HG03196 (cell line): ENCODE data around the gene ZNF157.

Source experiments
- ATAC-seq: cut with Tn5 transposase; IDR thresholded peaks from one replicate; pipeline ENCODE4 v1.9.1; 2021; ENCODE audit not compliant: unreplicated experiment

ZNF157 gene

DNA sequence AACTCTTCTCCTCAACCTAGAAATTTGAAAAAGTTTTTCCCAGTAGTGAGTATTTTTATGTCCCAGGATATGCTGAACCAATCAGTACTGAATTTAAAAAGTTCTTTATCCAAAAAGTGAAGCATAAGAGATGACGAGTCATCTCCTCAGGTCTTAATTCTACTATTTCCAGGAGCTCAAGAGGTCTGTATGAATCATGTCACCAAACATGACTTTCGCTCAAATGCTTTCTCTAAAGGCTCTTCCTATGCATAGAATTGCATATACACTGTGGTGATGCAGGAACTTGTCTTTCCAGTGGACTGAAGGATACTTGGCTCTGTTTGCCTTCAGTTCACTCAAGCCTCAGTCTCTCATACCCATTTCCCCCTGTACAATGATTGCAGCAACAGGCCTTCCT, 76.6 kb downstream of the ZNF157 start:
- no peak for ATAC-seq

DNA sequence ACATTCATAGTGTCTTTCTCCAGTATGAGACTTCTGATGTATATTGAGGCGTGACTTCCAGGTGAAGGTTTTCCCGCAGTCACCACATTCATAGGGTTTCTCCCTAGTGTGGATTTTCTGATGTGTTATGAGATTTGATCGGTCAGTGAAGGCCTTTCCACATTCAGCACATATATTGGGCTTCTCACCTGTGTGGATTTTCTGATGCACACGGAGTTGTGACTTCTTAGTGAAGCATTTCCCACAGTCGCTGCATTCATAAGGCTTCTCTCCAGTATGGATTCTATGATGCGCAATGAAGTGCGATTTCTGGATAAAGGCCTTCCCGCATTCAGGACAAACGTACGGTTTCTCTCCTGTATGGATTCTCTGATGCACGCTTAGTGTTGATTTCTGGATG, 77.2 kb downstream of the ZNF157 start:
- ATAC-seq, result no peak

DNA sequence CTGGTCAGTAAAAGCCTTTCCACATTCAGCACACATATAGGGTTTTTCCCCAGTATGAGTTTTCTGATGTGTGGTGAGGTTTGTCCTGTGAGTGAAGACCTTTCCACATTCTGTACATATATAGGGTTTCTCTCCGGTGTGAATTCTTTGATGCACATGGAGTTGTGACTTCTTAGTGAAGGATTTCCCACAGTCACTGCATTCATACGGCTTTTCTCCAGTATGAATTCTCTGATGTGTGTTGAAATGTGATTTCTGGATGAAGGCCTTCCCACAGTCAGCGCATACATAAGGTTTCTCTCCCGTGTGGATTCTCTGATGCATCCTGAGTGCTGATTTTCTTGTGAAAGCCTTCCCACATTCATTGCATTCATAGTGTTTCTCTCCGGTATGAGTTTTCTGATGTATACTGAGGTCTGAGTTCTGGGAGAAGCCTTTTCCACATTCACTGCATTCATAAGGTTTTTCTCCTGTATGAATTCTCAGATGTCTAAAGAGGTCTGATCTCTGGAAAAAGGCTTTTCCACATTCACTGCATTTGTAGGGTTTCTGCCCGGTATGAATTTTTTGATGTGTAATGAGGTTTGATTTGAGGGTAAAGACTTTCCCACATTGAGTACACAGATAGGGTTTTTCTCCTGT, 77.9 kb downstream of the ZNF157 start:
- no peak for ATAC-seq

DNA sequence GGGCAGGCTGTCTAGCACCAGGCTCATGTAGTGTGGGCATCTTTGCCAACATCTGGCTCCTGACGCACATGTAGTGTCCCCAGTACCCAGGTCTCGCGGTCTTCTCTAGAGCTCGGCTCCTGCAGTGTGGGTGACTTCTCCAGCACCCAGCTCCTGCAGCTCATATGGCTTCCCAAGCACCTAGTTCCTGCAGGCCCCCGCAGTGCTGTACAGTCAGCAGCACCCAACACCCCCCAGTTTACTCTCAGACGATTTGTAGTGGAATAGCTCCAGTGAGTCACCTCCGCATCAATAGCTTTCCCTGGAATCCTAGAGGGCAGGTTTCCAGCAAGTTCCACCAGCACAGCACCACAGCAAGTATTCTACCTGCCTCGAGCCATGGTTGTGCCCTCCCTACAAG, 81.7 kb downstream of the ZNF157 start:
- no peak for ATAC-seq

DNA sequence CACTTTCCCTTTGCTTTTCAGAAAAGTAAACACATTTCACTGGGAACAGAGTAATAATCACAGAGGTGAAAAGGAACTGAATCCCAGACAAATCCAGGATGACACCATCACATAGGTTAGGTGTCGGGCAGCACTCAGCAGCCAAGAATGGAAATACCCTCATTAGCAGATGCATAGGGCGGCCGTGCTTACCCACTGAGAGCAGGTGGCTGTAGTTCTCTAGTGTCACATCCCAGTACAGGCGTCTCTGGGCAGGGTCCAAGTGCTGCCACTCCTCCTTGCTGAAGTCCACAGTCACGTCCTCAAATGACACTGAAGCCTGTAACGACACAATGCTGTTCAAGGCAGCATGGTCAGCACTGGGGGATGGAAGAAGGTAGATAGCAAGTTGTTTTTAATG, 85.7 kb downstream of the ZNF157 start:
- no peak for ATAC-seq

DNA sequence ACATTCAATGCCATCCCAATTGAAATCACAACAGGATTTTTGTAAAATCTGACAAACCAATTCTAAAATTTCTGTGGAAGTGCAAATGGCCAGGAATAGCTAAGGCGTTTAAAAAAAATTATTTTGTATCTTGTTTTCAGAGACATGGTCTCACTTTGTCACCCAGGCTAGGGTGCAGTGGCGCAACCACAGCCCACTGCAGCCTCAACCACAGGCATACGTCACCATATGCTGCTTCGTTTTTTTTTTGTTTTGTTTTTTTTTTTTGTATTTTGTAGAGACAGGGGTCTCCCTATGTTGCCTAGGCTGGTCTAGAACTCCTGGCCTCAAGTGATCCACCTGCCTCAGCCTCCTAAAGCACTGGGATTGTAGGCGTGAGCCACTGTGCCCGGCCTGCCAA, 88.2 kb downstream of the ZNF157 start:
- ATAC-seq, result no peak

DNA sequence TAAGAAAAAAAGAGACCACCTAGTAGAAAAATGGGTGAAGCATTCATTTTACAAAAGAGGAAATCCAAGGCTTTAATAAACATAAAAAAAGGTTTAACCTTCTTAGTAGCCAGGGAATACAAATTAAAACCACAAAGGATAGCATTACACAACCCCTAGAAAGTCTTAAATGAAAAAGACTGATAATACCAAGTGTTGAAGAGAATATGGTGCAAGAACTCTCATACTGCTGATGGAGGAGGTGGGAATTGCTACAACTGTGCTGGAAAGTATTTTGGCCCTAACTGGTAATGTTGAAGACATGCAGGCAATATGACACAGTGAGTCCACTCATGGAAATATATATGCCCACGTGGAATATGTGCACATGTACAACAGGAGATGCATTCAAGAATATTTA, 90.2 kb downstream of the ZNF157 start:
- no peak for ATAC-seq
